Bronchial epithelial cell (primary cell): ENCODE measurements around the gene CD52. TPM values are rescaled to one million over a fixed set of nuclear protein-coding genes. Genes with fewer than 3 reads are reported as not detected.
A peak's percentile ranks its signal among the peaks of the same experiment; 100 is the strongest.
"Not testable (repeated sequence)": the region's sequence is repeated elsewhere in the genome, so short reads cannot be mapped to it uniquely, and the experiment has no call there.

ENCODE experiments used
- DNase-seq: peaks from one replicate; pipeline ENCODE4 v3.0.0-alpha.2; 2010; ENCODE audit warnings: low read depth
- FAIRE-seq: peaks from 2 replicates; lab custom pipeline; 2011; peaks lifted over from hg19 to GRCh38; lab: Jason Lieb, UNC
- H3K27me3 ChIP-seq: 2 replicates; pipeline ENCODE4 v1.5.1; 2011; ENCODE audit warnings: low read length; ENCODE audit not compliant: control insufficient read depth, insufficient read depth
- H3K36me3 ChIP-seq: 2 replicates; pipeline ENCODE4 v1.5.1; 2011; ENCODE audit warnings: low read length; ENCODE audit not compliant: control insufficient read depth, insufficient read depth
- H3K4me3 ChIP-seq: 2 replicates; pipeline ENCODE4 v1.5.1; 2011; ENCODE audit warnings: mild to moderate bottlenecking, low read depth, low read length, control low read depth
- total RNA-seq: library from RNA; depleted of rRNA; stranded (reverse); fragments of >200 nt; gene quantifications from 2 replicates; pipeline ENCODE4 v1.2.1, GENCODE V29; 2014
- TF ChIP-seq, protein P1 (sequence below): IDR thresholded peaks from 2 replicates; pipeline ENCODE4 v1.5.1; 2011; ENCODE audit warnings: mild to moderate bottlenecking, moderate library complexity, low read length, control low read depth, inconsistent platforms; ENCODE audit not compliant: insufficient read depth, severe bottlenecking

CD52 gene
- total RNA-seq, 1 donor from 2014 or later: not detected

DNA sequence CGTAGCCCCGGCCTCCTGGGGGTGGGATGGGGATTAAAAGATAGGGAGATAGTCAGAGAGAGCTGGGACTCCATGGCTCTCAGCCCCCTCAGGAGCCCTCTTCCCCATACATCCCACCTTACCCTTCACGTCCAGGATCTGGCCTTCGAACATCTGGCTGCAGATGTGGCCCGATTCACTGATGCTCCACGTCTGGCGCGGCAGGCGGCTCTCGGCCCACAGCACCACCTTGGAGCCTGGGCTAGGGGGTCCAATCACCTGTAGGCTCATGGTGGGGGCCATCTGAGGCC, 4.2 kb downstream of the CD52 start:
- DNase-seq: no peak
- TF ChIP-seq, protein P1, sequence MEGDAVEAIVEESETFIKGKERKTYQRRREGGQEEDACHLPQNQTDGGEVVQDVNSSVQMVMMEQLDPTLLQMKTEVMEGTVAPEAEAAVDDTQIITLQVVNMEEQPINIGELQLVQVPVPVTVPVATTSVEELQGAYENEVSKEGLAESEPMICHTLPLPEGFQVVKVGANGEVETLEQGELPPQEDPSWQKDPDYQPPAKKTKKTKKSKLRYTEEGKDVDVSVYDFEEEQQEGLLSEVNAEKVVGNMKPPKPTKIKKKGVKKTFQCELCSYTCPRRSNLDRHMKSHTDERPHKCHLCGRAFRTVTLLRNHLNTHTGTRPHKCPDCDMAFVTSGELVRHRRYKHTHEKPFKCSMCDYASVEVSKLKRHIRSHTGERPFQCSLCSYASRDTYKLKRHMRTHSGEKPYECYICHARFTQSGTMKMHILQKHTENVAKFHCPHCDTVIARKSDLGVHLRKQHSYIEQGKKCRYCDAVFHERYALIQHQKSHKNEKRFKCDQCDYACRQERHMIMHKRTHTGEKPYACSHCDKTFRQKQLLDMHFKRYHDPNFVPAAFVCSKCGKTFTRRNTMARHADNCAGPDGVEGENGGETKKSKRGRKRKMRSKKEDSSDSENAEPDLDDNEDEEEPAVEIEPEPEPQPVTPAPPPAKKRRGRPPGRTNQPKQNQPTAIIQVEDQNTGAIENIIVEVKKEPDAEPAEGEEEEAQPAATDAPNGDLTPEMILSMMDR: no peak
- Histone ChIP-seq H3K27me3 (no peaks in the 10 kb centered on the region), H3K4me3 (no peak overlapping the region), H3K36me3 (peaks cover 44% of the 10 kb centered on the region)
- FAIRE-seq: no peak

DNA sequence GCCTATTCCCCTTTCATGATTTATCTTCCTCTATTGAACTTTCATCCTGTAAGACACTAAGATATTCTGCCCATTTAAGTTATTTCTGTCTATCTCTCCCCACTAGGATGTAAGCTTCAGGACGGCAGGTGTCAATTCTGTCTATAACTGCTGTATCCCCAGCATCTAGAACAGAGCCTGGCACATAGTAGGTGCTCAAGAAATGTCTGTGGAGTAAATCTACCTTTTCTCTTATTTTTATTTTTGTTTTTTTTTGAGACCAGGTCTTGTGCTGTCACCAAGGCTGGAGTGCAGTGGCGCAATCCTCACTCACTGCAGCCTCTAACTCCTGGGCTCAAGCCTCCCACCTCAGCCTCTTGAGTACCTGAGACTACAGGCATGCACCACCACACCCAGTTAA, 5.6 kb downstream of the CD52 start:
- DNase-seq (no peak), FAIRE-seq (no peak)
- H3K27me3 ChIP-seq: no peaks in the 10 kb centered on the region
- H3K4me3 ChIP-seq: no peak overlapping the region
- H3K36me3 ChIP-seq: peaks cover 48% of the 10 kb centered on the region
- TF ChIP-seq, protein P1: no peak

GRCh38 chr1:26324550-26324949, 6.8 kb downstream of the CD52 start:
- TF ChIP-seq, protein P1: no peak
- H3K4me3 ChIP-seq: no peak overlapping the region
- no peaks in the 10 kb centered on the region for H3K27me3 ChIP-seq
- H3K36me3 ChIP-seq: peaks cover 49% of the 10 kb centered on the region
- DNase-seq: no peak
- FAIRE-seq: no peak

DNA sequence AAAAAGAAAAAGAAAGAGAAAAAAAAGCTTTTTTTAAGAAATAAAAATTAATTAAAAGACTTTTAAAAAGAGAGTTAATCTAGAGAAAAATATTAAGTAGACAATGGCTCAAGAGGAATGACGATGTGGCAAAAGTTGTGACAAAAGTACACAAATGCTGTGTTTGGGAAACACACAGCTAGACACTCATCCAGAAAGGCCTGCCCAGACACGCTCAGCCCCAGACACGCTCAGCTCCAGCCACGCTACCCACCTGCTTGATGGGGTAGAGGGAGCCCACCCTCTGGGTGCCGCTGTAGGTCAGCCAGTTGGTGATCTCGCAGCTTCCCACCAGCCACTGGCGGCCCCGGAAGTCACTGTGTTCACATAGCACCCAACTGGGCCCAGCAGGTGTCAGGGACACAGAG, 10.2 kb downstream of the CD52 start:
- FAIRE-seq (no peak), DNase-seq (peak; percentile 81)
- Histone ChIP-seq H3K27me3 (no peaks in the 10 kb centered on the region), H3K36me3 (peaks cover 43% of the 10 kb centered on the region), H3K4me3 (no peak overlapping the region)
- TF ChIP-seq, protein P1: peak; percentile 19

DNA sequence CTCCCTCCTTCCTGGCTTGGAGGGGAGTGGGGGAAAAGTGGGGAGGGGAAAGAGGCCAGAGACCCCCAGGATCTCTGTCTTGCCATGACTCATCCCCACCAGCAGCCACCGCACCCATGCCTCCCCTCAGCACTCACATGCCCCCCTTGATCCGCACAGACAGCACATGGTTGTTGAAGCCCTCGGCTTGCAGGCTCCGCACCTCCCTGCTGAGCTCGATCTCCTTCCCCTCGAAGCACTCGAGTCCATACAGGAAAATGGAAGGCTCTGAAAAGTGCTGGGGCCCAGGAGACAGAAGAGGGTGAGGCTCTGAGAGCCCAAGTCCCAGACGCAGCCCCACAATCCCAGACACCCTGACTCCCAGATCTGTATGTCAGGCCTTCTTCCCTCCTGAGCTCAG, 10.8 kb downstream of the CD52 start:
- DNase-seq: no peak

DNA sequence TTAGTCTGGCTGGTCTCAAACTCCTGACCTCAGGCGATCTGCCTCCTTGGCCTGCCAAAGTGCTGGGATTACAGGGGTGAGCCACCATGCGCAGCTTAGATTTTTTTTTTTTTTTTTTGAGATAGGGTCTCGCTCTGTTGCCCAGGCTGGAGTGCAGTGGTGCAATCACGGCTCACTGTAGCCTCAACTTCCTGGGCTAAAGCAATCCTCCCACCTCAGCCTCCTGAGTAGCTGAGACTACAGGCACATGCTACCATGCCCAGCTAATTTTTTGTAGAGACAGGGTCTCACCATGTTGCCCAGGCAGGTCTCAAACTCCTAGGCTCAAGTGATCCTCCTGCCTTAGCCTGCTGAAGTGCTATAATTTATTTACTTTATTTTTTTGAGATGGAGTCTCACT, 11.6 kb downstream of the CD52 start:
- H3K36me3 ChIP-seq: peaks cover 34% of the 10 kb centered on the region
- not testable (repeated sequence) for FAIRE-seq, H3K4me3 ChIP-seq, DNase-seq, H3K27me3 ChIP-seq

More for the DNA sequence above, 10.8 kb downstream of the CD52 start:
- FAIRE-seq: peak; percentile 18
- no peaks in the 10 kb centered on the region for H3K27me3 ChIP-seq
- H3K4me3 ChIP-seq: no peak overlapping the region
- TF ChIP-seq, protein P1: no peak
- H3K36me3 ChIP-seq: peaks cover 42% of the 10 kb centered on the region
